HepG2 (cell line): Measurements from ENCODE around the gene PRH2. TPM values are rescaled to one million over a fixed set of nuclear protein-coding genes. Genes with fewer than 3 reads are reported as not detected.
A peak's percentile ranks its signal among the peaks of the same experiment; 100 is the strongest.

Experiments
- ATAC-seq: fragments of 200-7000 bp; cut with Tn5 transposase; 3 replicates; pipeline ENCODE4 v1.9.1; 2020; ENCODE audit warnings: mild to moderate bottlenecking, moderate library complexity
- BruUV-seq: library from RNA; stranded (reverse); fragments of 400-500 nt; replicated peaks from 2 replicates; lab custom pipeline; 2021; lab: Mats Ljungman, UMichigan
- CTCF ChIA-PET: fragments of 300-600 bp; formaldehyde crosslinking; extraction: SDS; loops from one replicate; lab custom pipeline; 2021; ENCODE audit warnings: low total read pairs, inconsistent platforms, low intra/inter-chr PET ratio; lab: Yijun Ruan, JAX
- POLR2A ChIA-PET: fragments of 350-600 bp; sonication (Branson Sonifier 250); formaldehyde crosslinking; loops from one replicate; lab custom pipeline; 2020; ENCODE audit warnings: antibody characterized with exemption, inconsistent platforms; lab: Yijun Ruan, JAX
- DNase-seq: peaks from one replicate; pipeline ENCODE4 v3.0.0-alpha.2; 2015; ENCODE audit warnings: low spot score
- FAIRE-seq: peaks from 3 replicates; lab custom pipeline; 2011; peaks lifted over from hg19 to GRCh38; lab: Jason Lieb, UNC
- H2AFZ ChIP-seq: one replicate; pipeline ENCODE4 v1.6.1; 2011; ENCODE audit warnings: low read length, inconsistent platforms
- H3K27ac ChIP-seq: fragments of 300-600 bp; 3 replicates; pipeline ENCODE4 v1.8.0; 2011; ENCODE audit warnings: mixed run types, mild to moderate bottlenecking, mixed read lengths, low read length, inconsistent platforms; ENCODE audit not compliant: insufficient read depth; ENCODE audit errors: extremely low read length
- H3K27me3 ChIP-seq, 2 experiments: fragments of 200-600 bp in 1 of 2; 2 replicates in 1 of 2; 3 replicates in 1 of 2; pipeline versions ENCODE4 v1.6.0 to v1.8.0; 2011; ENCODE audit warnings: low read length in 2 of 2, mild to moderate bottlenecking in 2 of 2, moderate library complexity in 2 of 2, inconsistent platforms in 1 of 2; ENCODE audit not compliant: insufficient read depth in 2 of 2, control insufficient read depth in 1 of 2
- H3K36me3 ChIP-seq, 2 experiments: fragments of 200-600 bp in 1 of 2; replicated peaks in 1 of 2; 2 replicates in 1 of 2; 3 replicates in 1 of 2; pipeline versions ENCODE4 v1.5.1 to v1.8.0; 2011; ENCODE audit warnings: low read length in 2 of 2, inconsistent platforms in 1 of 2; ENCODE audit not compliant: insufficient read depth in 2 of 2, control insufficient read depth in 1 of 2
- H3K4me1 ChIP-seq: 2 replicates; pipeline ENCODE4 v1.5.1; 2012; ENCODE audit warnings: low read length, inconsistent platforms; ENCODE audit not compliant: insufficient read depth
- H3K4me2 ChIP-seq: 2 replicates; pipeline ENCODE4 v1.6.0; 2011; ENCODE audit warnings: low read depth, low read length, inconsistent platforms
- H3K4me3 ChIP-seq, 3 experiments: fragments of 200-600 bp in 1 of 3; sonication (generic), shearing (Covaris generic) in 1 of 3; replicated peaks in 1 of 3; 2 replicates each; pipeline ENCODE4 v1.5.1; 2011 to 2016; ENCODE audit warnings: low read length in 3 of 3, inconsistent platforms in 2 of 3, low read depth in 2 of 3, mild to moderate bottlenecking in 2 of 3, control low read depth in 1 of 3, mixed read lengths in 1 of 3; ENCODE audit not compliant: insufficient read depth in 1 of 3
- H3K79me2 ChIP-seq: one replicate; pipeline ENCODE4 v1.6.1; 2011; ENCODE audit warnings: low read length, inconsistent platforms; ENCODE audit not compliant: insufficient read depth
- H3K9ac ChIP-seq: 2 replicates; pipeline ENCODE4 v1.6.0; 2011; ENCODE audit warnings: mild to moderate bottlenecking, low read depth, low read length, inconsistent platforms; ENCODE audit not compliant: insufficient read depth
- H3K9me3 ChIP-seq: 2 replicates; pipeline ENCODE4 v1.5.1; 2012; ENCODE audit warnings: mild to moderate bottlenecking, low read length
- H4K20me1 ChIP-seq: 2 replicates; pipeline ENCODE4 v1.6.0; 2011; ENCODE audit warnings: inconsistent platforms, mild to moderate bottlenecking, low read length, moderate library complexity; ENCODE audit not compliant: insufficient read depth
- AHDC1 ChIP-seq: sonication (generic); formaldehyde crosslinking; IDR thresholded peaks from 2 replicates; pipeline ENCODE4 v1.5.1; 2020; ENCODE audit warnings: mild to moderate bottlenecking, missing genetic modification reagents, borderline replicate concordance
- FOXA3 ChIP-seq: IDR thresholded peaks from 2 replicates; pipeline ENCODE4 v1.6.1; 2016; ENCODE audit warnings: missing genetic modification reagents, missing compliant biosample characterization
- MZF1 ChIP-seq: sonication (generic); formaldehyde crosslinking; IDR thresholded peaks from 2 replicates; pipeline ENCODE4 v1.8.1; 2023; ENCODE audit warnings: mild to moderate bottlenecking, missing genetic modification reagents, borderline replicate concordance
- SCMH1 ChIP-seq: sonication (generic); formaldehyde crosslinking; IDR thresholded peaks from 2 replicates; pipeline ENCODE4 v1.9.0; 2021; ENCODE audit warnings: missing genetic modification reagents, mild to moderate bottlenecking, borderline replicate concordance
- ZNF24 ChIP-seq: fragments of 450-650 bp; IDR thresholded peaks from 2 replicates; pipeline ENCODE4 v1.6.1; 2017; ENCODE audit warnings: antibody characterized with exemption, mild to moderate bottlenecking
- ZNF432 ChIP-seq: sonication (generic); formaldehyde crosslinking; IDR thresholded peaks from 2 replicates; pipeline ENCODE4 v1.5.0; 2020; ENCODE audit warnings: missing genetic modification reagents, mild to moderate bottlenecking, borderline replicate concordance
- ZNF451 ChIP-seq: sonication (generic); formaldehyde crosslinking; IDR thresholded peaks from 2 replicates; pipeline ENCODE4 v1.5.0; 2020; ENCODE audit warnings: mild to moderate bottlenecking, missing genetic modification reagents
- WGBS: methylation state at CpG from one replicate; pipeline ENCODE4 v1.1.6; 2017; ENCODE audit warnings: low lambda C conversion rate; 5-methylcytosine and 5-hydroxymethylcytosine counted together
- in situ Hi-C: cut with HindIII; loops from 2 replicates; pipeline ENCODE4 v1.10.0; 2017; ENCODE audit warnings: low pct_unique_long_range_greater_than_20kb; ENCODE audit not compliant: extremely low pct_ligation_motif_present
- intact Hi-C: fragments of 100-400 bp; cut with micrococcal nuclease; formaldehyde crosslinking; loops from one replicate; pipeline ENCODE4 v1.10.0; 2022; ENCODE audit not compliant: unreplicated experiment
- polyA plus RNA-seq, 8 experiments: library from polyadenylated mRNA; depleted of rRNA in 3 of 8; stranded (reverse) in 7 of 8; unstranded in 1 of 8; fragments of >200 nt; fragmentation: Illumina TruSeq in 4 of 8; extraction: Trizol in 4 of 8; gene quantifications; 2 replicates each; pipeline versions ENCODE4 v1.2.1 to v1.2.3, GENCODE V29; 2011 to 2016; ENCODE audit warnings: low read depth in 4 of 8, missing spikeins in 1 of 8, mixed read lengths in 1 of 8; ENCODE audit not compliant: insufficient read depth in 1 of 8
- total RNA-seq, 5 experiments: library from RNA; depleted of rRNA; stranded (reverse); fragments of >200 nt; fragmentation: Illumina TruSeq; extraction: Trizol; gene quantifications; 2 replicates each; pipeline ENCODE4 v1.2.3, GENCODE V29; 2016; ENCODE audit warnings: low read depth in 1 of 5
- TF ChIP-seq, protein P1 (sequence below): IDR thresholded peaks from 2 replicates; pipeline ENCODE4 v1.6.1; 2012; ENCODE audit warnings: low read depth, low read length, improper control_type of control experiment

PRH2 gene
- total and polyA plus RNA-seq, 2 of the 13 experiments (the other 11 are each of a cell fraction or from before 2014, with no cell fraction given), result 0.24 to 0.48 TPM

DNA sequence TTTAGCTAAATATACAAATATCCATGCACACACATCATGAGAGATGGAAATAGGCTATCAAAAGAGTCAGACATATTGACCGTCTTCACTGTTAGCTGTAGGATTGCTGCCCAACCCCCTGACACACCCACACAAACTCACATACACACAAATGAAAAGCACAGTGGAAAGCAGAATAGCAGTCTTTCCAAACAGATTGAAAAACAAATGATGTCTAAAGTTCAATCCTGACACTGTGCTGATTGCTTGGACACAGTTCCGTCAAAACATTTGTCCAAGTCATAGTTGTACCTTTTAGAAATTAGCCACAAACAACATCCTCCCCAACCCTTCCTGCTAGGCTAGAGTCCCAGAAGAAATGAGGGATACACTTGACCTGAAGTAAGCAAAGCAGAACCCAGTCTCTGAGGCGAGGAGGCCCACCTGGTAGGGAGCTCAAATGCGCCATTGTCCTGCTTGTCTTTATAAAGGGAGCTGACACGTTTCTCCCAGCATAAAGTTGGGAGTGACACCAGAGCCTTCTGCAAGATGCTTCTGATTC is at the start of gene PRH2 (continued):
- no peak for TF ChIP-seq AHDC1 (CRISPR knock-in tag)
- no peak for TF ChIP-seq ZNF24
- no peak for TF ChIP-seq ZNF432
- TF ChIP-seq ZNF451 (CRISPR knock-in tag), result no peak
- no peak for TF ChIP-seq FOXA3 (CRISPR knock-in tag)
- TF ChIP-seq SCMH1 (CRISPR knock-in tag), result no peak

- ATAC-seq (peak; percentile 88), DNase-seq (peak; percentile 34), FAIRE-seq (peak; percentile 74)
- Histone ChIP-seq H3K4me2 (peak within 1 kb of the TSS; percentile 47), H4K20me1 (no peaks in the 10 kb centered on the region), H3K27me3 (no peaks in the 10 kb centered on the region), H3K9me3 (no peaks in the 10 kb centered on the region), H3K79me2 (no peaks in the 10 kb centered on the region), H3K4me3 (no peak within 1 kb of the TSS), H2AFZ (no peak within 1 kb of the TSS), H3K36me3 (peaks cover 0 to 1% of the 10 kb centered on the region in 2 experiments; a peak in 2 of 5 replicates), H3K9ac (no peak within 1 kb of the TSS), H3K4me1 (peaks cover 35% of the 10 kb centered on the region), H3K27ac (peak within 1 kb of the TSS; percentile 23)
- CTCF ChIA-PET, result no interaction called here
- POLR2A ChIA-PET, result interaction anchor here (1.3 kb wide), 1 partner anchor 287 kb away, joined by 4 read pairs; the partner anchor contains the start of gene SMIM10L1
- intact Hi-C loops (no loop called here), in situ Hi-C loops (no loop called here)
- BruUV-seq, result no TSS peak
- 44% methylated on average over 5 of the region's 6 CpGs for WGBS
- TF ChIP-seq, protein P1, sequence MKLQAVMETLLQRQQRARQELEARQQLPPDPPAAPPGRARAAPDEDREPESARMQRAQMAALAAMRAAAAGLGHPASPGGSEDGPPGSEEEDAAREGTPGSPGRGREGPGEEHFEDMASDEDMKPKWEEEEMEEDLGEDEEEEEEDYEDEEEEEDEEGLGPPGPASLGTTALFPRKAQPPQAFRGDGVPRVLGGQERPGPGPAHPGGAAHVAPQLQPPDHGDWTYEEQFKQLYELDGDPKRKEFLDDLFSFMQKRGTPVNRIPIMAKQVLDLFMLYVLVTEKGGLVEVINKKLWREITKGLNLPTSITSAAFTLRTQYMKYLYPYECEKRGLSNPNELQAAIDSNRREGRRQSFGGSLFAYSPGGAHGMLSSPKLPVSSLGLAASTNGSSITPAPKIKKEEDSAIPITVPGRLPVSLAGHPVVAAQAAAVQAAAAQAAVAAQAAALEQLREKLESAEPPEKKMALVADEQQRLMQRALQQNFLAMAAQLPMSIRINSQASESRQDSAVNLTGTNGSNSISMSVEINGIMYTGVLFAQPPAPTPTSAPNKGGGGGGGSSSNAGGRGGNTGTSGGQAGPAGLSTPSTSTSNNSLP, result no peak
- no peak for TF ChIP-seq MZF1 (CRISPR knock-in tag)
Measured at GRCh38 chr12:10884086-10884725, 44.8 kb upstream of the PRH2 start, which contains the start of gene PRH1. Gene PRH1, minus strand, starts transcription at chr12:10884255. Its CDS starts 38 bp downstream, at chr12:10884217.
